ENCODE data around the gene OR2AG2.

DNA sequence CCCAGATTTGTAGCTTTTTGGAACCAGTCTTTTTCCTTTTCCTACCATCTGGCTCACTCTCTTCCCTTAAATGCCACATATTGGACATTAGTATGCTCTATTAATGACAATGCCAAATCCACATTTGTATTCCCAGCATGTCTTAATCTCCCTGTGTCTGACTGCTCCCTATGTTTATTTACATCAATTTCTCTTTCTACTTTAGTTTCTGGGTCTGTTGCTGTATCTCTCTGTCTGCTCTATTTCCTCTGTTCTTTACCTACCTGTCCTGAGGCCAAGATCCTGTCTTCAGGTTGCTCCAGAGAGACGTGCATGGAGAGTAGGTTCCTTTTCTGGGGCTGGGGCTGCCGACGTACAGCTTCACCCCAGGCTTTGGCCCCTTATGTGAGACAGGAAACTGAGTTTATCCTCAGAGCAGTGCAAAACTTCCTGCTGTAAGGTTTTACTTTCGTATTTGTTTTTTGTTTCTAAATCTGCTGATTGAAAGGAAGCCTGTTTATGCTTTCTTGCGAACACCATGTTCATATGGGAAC is 25.6 kb downstream of the OR2AG2 start:
- TF ChIP-seq TAF1 (IDR thresholded peaks at IDR 0.05; ENCODE audit: borderline replicate concordance, insufficient read depth, low read length) (no peak), POLR2AphosphoS5 (IDR thresholded peaks at IDR 0.05; ENCODE audit: low read depth, low read length) (no peak), SIN3A (IDR thresholded peaks at IDR 0.05; ENCODE audit: borderline replicate concordance, insufficient read depth, low read length) (no peak), FOXP2 (optimal IDR thresholded peaks at IDR 0.05; ENCODE audit: borderline replicate concordance, extremely low read depth, extremely low read length, insufficient read depth) (no peak)
- TF ChIP-seq, protein P1, sequence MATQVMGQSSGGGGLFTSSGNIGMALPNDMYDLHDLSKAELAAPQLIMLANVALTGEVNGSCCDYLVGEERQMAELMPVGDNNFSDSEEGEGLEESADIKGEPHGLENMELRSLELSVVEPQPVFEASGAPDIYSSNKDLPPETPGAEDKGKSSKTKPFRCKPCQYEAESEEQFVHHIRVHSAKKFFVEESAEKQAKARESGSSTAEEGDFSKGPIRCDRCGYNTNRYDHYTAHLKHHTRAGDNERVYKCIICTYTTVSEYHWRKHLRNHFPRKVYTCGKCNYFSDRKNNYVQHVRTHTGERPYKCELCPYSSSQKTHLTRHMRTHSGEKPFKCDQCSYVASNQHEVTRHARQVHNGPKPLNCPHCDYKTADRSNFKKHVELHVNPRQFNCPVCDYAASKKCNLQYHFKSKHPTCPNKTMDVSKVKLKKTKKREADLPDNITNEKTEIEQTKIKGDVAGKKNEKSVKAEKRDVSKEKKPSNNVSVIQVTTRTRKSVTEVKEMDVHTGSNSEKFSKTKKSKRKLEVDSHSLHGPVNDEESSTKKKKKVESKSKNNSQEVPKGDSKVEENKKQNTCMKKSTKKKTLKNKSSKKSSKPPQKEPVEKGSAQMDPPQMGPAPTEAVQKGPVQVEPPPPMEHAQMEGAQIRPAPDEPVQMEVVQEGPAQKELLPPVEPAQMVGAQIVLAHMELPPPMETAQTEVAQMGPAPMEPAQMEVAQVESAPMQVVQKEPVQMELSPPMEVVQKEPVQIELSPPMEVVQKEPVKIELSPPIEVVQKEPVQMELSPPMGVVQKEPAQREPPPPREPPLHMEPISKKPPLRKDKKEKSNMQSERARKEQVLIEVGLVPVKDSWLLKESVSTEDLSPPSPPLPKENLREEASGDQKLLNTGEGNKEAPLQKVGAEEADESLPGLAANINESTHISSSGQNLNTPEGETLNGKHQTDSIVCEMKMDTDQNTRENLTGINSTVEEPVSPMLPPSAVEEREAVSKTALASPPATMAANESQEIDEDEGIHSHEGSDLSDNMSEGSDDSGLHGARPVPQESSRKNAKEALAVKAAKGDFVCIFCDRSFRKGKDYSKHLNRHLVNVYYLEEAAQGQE (IDR thresholded peaks at IDR 0.05; ENCODE audit: insufficient read depth in 1 of 2, low read depth in 2 of 2, low read length in 2 of 2): no peak
